Measurements from ENCODE around the gene RFX1.

DNA sequence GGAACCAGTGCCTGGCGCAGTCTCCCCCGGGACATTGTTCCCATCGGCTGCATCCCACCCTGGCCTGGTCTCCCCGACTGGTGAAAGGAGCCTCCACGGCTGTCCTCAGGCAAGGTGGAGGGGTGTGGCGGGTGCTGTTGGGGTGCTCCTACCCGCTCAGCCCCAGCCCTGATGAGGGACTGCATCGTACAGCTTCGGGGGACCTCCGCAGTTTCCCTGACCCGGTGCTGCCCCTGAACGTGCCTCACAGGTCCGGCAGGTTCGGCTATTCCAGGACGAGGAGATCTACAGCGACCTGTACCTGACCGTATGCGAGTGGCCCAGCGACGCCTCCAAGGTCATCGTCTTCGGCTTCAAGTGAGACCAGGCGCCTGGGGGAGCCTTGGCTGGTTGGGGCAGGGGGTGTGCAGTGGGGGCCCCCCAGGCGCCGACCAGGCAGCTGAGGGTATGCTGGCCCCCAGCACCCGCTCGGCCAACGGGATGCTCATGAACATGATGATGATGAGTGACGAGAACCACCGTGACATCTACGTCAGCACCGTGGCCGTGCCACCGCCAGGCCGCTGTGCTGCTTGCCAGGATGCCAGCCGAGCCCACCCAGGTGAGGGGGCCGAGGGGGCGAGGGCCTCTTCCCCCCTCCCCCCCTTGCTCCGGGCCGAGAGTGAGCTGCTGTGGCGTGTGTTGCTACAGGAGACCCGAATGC, 50.3 kb downstream of the RFX1 start:
- TF ChIP-seq ZNF274 (IDR thresholded peaks at IDR 0.05; ENCODE audit: low read depth, low read length) (no peak), SUZ12 (IDR thresholded peaks at IDR 0.05; ENCODE audit: extremely low read depth, insufficient read depth, insufficient read length) (no peak), YY1 (IDR thresholded peaks at IDR 0.05; ENCODE audit: insufficient read depth, insufficient read length) (no peak)
